NCI-H187 (cell line): ENCODE data around the gene ROS1.
"Not testable (repeated sequence)": the region's sequence is repeated elsewhere in the genome, so short reads cannot be mapped to it uniquely, and the experiment has no call there.

Experiments used
- DNase-seq, 2 experiments: peaks; one replicate each; lab custom pipeline; 2025; lab: John Stamatoyannopoulos, UW

Gene ROS1

DNA sequence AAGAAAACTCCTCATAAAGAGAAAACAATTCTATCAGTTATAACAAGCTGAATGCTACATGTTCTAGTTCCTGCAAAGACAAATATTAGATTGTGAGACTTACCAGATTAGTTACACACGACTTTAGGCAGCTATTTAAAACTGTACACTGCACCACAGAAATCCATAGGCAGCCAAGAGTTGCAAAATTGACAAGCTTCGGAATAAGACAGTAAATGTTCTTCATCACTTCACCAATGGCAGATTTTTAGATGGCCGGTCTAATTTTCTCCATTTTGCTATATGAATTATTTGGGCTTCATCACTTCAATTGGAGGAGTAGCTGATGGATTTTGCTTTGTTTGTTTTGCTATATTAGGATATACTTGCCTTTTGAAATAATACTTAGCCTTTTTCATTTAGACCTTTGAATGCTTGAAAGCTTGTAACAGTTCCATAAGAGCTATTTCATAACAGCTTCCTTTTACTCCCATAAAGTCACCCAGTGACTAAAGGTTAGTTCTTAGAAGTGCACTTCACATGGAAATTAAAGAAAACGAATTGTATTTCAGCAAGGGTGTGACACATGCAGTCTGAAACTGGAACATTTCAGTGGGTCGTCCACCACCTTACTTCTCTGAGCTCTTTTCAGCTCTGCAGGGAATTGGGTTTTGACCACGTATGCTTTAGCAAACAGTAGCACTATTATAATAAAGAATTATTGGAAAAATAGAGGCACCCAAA lies at the start of gene ROS1:
Gene ROS1 (minus strand): TSS at position 512 of the 723 bp plus-strand sequence. CDS start 286 bp downstream, at position 226.
- peak; percentile 1 to 2 for DNase-seq

DNA sequence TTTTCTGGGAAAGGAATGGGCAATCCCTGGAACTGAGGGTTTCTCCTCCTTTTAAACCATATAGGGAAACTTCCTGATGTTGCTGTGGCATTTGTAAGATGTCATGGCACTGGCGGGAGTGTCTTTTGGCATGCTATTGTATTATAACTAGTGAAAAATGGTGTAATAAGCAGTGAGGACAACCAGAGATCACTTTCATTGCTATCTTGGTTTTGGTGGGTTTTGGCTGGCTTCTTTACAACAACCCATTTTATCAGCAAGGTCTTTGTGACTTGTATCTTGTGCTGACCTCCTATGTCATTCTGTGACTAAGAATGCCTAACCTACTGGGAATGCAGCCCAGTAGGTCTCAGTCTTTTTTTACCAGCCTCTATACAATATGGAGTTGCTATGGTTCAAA lies 47.7 kb upstream of the ROS1 start:
- DNase-seq = no peak

DNA sequence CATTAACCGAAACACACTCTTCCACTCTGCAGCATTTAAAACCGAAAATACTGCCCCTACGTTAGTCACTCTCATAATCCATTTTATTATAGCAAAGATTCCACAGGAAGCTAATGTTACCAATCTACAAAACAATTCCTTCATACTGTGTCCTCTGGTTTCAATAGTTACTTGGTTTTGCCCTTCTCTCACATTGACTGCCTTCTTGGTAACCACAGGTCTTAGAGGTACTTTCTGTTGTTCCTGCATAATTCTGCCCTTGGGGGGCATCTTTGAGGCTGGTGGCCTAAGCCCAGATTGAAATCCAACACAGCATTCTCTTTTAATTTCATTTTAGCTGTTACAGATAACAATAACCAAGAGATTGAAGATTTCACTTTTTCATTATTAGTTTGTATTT lies 46.9 kb upstream of the ROS1 start:
- no peak for DNase-seq

DNA sequence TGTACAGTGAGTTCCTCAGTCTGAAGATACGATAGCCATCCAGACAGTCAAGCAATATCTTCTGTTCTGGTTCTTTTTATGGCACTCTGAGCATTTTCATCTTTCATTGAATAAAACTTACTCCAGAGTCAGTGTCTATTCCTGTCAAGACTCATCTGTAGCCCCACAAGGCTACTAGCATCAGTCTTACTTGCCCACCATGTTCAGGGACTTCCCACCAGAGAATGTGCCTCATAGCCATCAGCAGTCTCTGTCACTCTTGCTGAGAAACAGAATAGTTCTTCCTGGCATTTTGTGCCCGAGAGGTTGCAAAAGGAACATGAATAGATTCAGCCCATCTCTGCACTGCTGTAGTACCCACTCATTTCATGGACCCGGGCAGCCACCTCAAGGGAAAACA lies 44.0 kb upstream of the ROS1 start:
- DNase-seq = no peak

- no peak for DNase-seq
Measured at GRCh38 chr6:117469356-117469755, 43.6 kb upstream of the ROS1 start.

GRCh38 chr6:117468527-117468926 lies 42.8 kb upstream of the ROS1 start:
- DNase-seq = not testable (repeated sequence)

DNA sequence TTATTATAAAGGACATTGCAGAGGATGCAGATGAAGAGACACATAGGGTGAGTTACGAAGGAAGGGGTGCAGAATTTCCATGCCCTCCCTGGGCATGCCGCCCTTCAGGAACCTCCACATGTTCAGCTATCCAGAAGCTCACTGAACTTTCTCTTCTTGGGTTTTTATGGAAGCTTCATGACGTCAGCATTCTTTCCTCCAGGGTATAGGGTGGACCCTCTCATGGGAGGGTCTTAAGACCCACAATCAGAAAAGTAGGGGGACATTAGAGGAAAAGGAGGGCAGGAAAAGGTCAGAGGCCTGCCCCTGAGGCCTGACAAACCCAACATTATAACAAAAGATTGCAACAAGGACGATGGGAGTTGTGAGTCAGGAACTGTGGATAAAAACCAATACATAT lies 42.1 kb upstream of the ROS1 start:
- no peak for DNase-seq

- no peak for DNase-seq
Measured at GRCh38 chr6:117465691-117466090, 39.9 kb upstream of the ROS1 start.

GRCh38 chr6:117464700-117465099 lies 39.0 kb upstream of the ROS1 start:
- DNase-seq = no peak

DNA sequence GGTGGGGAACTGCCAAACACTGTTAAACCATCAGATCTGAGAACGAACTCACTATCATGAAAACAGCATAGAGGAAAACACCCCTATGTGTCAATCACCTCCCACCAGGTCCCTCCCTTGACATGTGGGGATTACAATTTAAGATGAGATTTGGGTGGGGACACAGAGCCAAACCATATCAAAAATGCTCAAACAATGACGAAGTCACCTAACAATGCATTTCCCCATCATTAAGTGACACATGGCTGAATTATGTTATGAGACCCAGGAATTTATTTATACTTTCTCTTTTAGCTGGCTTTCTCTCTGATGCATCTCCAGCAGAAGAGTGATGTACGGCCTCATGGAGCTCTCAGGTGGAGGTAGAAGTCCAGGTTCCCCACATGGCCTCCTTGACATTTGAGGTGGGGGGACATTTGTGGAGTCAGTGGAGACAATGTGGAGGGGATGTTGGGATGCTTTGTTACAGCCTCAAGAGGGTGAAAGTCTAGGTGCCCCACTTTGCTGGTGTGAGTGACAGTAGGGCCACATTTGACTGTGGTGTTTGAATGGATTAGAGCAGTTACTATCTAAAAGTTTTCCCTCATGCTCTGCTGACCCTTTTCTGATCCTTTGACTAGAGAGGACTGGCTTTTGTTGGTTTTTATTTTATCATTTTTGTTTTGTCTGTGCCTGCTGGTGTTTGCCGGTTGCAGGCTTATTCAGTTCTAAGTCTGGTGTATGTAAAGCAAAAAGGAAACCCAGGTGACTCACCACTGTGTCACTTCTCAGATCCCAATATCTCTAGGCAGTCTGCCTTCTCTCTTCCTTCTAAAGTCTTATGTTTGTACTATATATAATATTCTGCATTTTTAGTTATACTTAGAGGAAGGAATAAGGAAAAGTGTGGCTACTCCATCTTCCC lies 38.3 kb upstream of the ROS1 start:
- no peak for DNase-seq

- peak; percentile 25 to 32 for DNase-seq
Measured at GRCh38 chr6:117459204-117459944, 33.6 kb upstream of the ROS1 start.

DNA sequence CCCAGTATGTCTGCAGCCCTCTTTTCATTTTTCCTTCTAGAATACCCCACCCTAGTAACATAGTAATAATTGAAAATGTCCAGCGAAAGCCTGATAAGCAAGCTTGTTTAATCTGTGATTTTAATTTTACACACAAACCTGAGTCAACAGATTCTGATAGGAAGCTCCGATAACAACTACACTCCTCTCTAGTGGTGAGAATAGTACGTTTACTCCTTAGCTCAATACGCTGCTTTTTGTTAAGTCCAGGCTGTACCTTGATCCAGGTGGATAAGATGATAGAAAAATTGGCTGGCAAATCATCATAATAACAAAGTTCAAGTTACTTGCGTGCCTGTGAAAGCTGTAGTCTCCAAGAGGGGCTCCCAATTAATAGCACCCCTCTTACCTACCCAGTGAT lies 31.3 kb upstream of the ROS1 start:
- DNase-seq = no peak

- no peak for DNase-seq
Measured at GRCh38 chr6:117456250-117456649, 30.5 kb upstream of the ROS1 start.

DNA sequence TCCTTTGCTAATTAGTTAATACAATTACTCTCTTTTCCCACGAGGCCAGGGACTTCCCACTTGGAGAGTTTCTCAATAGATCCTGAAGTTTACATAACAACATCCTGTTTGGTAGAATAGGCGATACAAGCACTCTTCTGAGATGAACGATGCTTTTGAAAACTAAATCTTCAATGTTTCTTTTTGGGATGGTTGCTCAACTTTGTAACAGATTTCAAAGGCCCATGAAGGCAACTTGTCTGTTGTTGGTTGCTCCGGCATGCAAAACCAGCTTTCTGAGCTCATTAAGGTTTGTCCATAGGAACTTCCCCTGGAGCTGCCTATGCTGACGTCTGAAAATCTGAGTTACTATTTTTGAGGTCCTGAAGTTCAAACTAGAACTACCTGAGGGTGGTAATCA lies 25.9 kb upstream of the ROS1 start:
- no peak for DNase-seq

- peak in 1 of 2 experiments; percentile 1 for DNase-seq
Measured at GRCh38 chr6:117449549-117450439, 24.1 kb upstream of the ROS1 start.

DNA sequence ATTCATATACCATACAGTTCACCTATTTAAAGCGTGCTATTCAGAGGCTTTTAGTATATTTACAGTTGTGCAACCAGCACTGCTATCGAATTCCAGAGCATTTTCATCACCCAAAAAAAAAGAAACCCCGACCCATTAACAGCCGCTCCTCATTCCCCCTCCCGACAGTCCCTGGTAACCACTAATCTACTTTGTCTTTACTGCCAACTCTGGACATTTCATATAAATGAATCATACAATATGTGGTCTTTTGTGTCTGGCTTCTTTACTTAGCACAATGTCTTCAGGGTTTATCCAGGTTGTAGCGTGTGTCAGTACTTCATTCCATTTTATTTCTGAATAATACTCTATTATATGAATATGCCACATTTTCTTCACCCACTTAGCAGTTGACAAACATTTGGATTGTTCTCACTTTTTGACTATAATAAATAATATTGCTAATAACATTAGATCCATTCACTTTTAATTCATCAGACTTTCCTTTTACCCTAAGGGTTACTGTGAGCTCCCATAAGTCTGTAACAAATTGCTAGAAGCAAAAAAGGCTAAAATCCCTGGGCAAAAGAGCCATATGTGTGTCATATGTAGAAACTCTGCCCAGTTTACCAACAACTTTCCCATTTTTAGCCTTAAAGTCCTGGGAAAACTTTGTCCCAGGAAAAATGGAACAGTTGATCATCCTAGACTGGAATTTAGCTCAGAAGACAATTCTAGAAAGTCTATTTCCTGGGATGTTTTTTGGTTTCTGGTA lies 23.2 kb upstream of the ROS1 start:
- DNase-seq = no peak

DNA sequence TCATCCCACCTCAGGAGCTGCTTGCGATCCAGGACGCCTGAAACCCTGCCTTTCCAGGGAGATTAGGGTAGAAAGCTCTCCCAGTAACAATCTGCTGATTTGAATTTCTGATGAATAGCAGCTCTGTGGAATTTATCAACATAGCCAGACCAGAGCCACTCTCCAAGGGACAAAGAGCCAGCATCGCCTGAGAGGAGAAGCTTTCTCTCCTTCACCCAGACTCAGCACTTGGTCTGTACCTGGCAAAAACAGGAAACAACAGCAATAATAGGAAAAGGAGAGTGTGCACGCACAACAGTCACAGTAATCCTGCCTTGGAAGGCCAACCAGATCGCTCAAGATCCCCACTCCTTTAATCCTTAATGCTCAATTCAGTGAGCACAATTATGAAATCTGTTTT lies 22.3 kb upstream of the ROS1 start:
- DNase-seq = no peak

GRCh38 chr6:117446861-117447260 lies 21.1 kb upstream of the ROS1 start:
- DNase-seq = no peak

DNA sequence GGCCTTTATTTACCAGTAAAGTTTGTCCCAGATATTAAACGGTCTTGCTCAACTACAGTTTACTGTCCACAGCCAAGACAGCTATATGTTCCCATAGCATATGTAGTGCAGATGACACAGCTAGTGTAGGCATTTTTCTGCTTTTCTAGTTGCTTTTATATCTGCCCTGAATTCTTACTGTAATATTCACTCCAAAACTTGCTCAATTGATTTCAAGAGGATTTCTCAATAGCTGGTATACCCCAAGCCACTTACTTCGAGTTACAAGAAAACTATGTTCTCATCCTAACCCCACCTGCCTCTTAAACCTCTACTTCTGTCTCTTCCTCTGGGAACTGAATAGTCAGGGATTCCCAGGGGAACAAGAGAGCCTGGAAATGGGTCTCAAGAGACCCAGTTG lies 18.9 kb upstream of the ROS1 start:
- DNase-seq = no peak

DNA sequence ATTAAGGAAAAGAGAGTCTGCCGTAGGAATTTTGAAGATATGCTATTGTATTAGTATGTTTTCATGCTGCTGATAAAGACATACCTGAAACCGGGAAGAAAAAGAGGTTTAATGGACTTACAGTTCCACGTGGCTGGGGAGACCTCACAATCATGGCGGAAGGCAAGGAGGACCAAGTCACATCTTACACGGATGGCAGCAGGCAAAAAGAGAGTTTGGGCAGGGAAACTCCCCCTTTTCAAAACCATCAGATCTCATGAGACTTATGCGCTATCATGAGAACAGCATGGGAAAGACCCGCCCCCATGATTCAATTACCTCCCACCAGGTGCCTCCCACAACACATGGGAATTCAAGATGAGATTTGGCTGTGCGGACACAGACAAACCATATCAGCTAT lies 16.6 kb upstream of the ROS1 start:
- DNase-seq = not testable (repeated sequence)

DNA sequence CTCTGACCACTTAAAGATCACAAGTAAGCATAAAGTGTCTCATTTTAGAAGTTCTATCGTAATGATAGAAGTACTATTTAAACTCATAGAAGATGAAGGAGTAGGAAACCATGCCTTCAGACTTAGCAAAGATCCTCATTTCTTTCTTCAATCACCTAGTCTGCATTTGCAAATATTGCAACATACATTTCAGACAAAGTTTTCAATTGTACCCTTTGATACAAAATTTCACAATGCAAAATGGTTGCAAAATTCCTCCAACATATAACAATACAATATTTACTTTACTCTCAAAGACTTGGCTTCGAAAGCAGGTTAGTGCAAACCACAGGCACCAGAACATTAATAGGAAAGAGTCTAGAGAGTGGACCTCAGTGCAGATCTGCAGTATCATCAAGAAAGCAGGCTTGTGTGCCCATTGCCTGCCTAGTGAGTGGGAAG lies 16.1 kb upstream of the ROS1 start:
- no peak for DNase-seq
